Measurements from ENCODE around the gene ADRM1.

ADRM1 gene

GRCh38 chr20:62354811-62355341 is 52.1 kb downstream of the ADRM1 start:
- no peak for TF ChIP-seq CTCF (IDR thresholded peaks at IDR 0.05)

GRCh38 chr20:62355516-62355877 is 52.7 kb downstream of the ADRM1 start:
- no peak for TF ChIP-seq CTCF (IDR thresholded peaks at IDR 0.05)

- no peak for TF ChIP-seq CTCF (IDR thresholded peaks at IDR 0.05)
Measured at GRCh38 chr20:62355878-62356588, 53.2 kb downstream of the ADRM1 start.

GRCh38 chr20:62356589-62357186 is 53.9 kb downstream of the ADRM1 start:
- no peak for TF ChIP-seq CTCF (IDR thresholded peaks at IDR 0.05)

GRCh38 chr20:62357187-62357667 is 54.4 kb downstream of the ADRM1 start:
- TF ChIP-seq CTCF (IDR thresholded peaks at IDR 0.05), result no peak

- no peak for TF ChIP-seq CTCF (IDR thresholded peaks at IDR 0.05)
Measured at GRCh38 chr20:62357681-62358080, 54.9 kb downstream of the ADRM1 start.
